GM18873 (cell line): ENCODE measurements around the gene KCNK15.

ENCODE experiments used
- ATAC-seq: cut with Tn5 transposase; IDR thresholded peaks from one replicate; pipeline ENCODE4 v1.9.1; 2021; ENCODE audit warnings: mild to moderate bottlenecking, moderate library complexity, moderate number of reproducible peaks; ENCODE audit not compliant: unreplicated experiment, low FRiP score

Gene KCNK15

GRCh38 chr20:44781118-44781517 is 35.5 kb downstream of the KCNK15 start:
- no peak for ATAC-seq

GRCh38 chr20:44781791-44782190 is 36.1 kb downstream of the KCNK15 start:
- no peak for ATAC-seq

DNA sequence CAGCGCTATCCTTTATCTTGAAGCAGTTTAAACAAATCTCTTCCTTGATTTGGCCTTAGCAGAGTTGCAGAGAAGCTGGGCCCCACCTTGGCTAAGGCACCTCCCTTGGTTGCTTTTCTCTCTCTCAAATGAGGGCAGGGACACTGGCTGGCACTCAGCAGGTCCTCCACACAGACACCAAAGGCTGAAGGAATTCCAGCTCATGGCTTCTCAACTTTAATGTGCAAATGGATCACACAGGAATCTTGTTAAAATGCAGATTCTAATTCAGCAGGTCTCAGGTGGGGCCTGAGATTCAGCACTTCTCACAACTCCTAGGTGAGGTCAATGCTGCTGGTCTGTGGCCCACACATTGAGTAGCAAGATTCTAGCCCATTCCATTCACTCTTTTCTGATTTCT is 39.0 kb downstream of the KCNK15 start:
- ATAC-seq, result no peak

GRCh38 chr20:44785768-44786167 is 40.1 kb downstream of the KCNK15 start:
- no peak for ATAC-seq

GRCh38 chr20:44787299-44787698 is 41.6 kb downstream of the KCNK15 start:
- ATAC-seq, result no peak

DNA sequence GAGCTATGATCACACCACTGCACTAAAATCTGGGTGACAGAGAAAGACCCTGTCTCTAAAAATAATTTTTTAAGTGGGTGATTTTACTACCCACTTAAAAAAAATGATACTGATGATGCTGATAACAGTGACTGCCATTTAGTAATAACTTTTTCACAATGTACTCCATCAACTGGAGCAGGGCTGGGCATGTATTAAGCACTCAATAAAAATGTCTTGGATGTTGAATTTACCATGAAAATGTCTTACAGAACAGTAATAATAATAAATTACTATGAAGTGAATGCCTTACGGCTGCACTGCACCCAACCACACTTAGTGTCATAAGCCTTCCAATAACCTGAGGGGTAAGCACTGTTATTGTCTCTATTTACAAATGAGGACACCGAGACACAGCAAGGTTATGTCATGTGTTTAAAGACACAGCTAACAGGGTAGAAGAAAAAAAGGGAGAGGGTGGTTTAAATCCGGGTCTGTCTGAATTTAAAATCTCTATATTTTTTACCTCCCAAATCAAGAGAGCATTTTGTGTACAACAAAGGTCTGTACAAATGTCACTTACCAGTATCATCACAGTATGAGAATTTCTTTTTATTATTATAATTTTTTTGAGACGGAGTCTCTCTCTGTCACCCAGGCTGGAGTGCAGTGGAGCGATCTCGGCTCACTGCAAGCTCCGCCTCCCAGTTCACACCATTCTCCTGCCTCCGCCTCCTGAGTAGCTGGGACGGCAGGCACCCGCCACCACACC is 43.2 kb downstream of the KCNK15 start:
- ATAC-seq, result no peak

DNA sequence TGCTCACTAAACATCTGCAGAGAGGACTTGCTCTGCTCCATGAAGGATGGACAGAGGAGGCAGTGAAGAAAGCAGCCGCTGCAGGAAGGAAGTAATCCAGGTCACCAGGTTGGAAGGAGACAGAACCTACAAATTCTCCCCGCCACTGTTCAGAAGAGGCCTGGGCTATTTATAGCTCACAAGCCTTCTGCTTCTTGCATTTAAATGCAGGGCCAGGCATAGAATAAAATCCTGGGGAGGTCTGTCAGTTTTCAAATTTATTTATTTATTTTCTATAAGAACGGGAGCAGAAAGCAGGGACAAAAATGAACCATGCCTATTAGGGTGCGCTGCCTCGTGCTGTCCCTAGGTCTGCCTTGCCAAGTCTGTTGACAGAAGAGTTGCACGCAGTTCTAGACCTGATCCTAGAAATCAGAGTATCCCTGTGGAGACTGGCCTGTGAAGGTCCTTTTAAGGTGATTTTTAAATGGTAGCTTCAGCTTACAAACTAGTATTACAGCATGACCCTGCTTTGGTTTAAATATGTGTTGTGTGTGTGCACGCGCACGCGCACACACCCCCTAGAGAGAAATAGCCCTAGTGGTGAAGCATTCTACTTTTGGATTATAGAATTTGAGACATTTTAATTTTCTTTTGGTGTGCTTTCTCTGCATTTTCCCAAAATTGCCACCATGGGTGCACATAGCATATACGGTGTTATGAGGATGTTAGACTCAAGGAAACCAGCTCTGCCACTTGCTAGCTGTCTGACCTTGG is 45.2 kb downstream of the KCNK15 start:
- ATAC-seq, result no peak

- no peak for ATAC-seq
Measured at GRCh38 chr20:44792796-44793195, 47.1 kb downstream of the KCNK15 start.

- no peak for ATAC-seq
Measured at GRCh38 chr20:44795836-44796235, 50.2 kb downstream of the KCNK15 start.

DNA sequence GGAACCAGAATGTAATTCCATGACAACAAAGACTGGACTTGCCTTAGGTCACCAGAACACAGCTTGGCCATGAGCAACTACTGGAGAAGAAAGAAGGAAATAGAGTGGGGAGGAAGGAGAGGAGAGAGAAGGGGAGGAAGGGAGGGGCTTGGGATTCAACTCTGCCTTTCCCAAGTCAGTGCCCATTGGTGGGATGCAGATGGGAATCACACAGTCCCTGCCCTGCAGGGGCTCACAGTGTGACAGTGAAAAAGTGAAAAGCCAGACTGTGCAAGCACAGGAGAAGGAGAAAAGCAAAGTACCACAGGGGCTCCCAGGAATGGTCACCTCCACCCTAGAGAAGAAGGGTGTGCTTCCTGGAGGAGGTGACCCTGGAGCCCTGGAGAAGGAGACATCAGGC is 50.6 kb downstream of the KCNK15 start:
- no peak for ATAC-seq

DNA sequence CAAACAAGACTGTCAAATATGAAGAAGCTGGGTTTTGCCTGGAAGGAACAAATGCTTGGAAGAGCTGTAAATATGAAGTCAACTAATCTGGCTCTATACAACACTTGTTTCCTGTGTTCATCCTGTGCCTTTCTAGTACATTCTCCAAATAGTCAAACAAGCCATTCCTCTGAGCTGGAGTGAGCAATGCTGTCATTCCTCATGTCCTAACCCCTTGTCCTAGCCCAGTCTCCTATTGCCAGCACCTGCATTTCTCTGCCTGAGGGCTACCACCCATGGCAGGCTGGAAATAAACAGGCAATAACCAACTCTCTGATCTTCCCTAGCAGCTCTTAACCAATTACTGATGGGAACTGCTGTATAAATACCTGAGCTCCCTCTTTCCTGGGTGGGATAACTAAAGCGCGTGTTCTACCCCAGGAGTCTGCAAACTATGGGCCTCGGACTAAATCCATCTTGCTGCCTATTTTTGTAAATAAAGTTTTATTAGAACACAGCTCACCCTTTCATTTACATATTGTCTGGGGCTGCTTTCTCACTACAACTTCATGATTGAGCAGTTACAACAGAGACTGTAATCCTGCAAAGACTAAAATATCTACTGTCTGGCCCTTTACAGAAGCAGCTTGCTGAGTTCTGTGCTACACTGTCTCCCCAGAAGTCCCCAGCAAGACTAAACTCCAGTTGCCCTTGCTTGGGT is 51.2 kb downstream of the KCNK15 start:
- no peak for ATAC-seq

DNA sequence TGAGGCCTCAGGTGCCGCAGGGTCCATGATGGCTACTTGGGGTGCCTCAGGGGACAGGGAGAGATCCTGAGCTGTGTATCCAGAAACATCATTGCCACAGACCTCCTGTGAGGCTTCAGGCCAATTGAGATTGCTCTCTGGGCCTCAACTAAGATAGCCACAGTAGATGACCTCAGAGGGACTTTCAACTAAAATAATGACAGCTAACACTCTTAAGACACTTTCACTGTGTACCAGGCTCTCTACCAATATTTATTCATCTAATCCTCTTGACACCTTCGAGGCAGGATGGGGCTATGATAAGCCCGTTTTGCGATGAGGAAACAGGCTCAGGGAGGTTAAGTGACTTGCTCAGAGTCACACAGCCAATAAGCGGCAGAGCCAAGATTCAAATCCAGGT is 54.0 kb downstream of the KCNK15 start:
- no peak for ATAC-seq

DNA sequence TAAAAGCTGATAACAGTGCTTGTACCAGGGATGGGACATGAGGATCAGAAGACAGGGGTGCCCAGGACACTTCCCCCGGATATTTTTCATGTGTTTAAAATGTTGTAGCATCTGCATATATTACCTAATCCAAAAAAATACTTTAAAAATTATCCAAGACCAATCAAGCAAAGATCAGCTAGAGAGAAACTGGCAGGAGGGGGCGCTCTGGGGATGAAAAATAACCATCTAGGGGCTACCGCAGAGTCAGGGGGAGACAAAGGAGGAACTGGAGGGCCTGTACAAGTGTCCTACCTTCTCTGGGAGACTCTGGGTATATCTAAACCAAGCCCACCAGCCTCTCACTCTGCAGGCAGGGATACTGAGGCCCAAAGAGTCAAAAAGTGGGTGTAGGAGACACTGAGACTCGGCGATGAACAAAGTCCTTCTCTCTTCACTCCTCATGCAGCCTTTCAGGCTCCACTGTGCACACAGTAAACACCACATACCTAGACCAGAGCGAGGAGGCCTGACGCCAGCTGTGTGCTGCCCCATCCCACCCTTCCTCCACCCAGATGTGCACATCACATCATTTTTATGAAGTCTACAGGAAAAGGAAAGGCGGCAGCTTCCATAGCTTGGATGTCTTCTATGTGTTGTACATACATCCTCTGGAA is 54.9 kb downstream of the KCNK15 start:
- no peak for ATAC-seq
